Muscle of leg (tissue), 11 donors: ENCODE measurements around the gene BTBD9. TPM values are rescaled to one million over a fixed set of nuclear protein-coding genes. Genes with fewer than 3 reads are reported as not detected.

Experiments
- DNase-seq: peaks from one replicate; pipeline ENCODE4 v3.0.0; 2013
- H3K27ac ChIP-seq: one replicate; pipeline ENCODE4 v1.5.1; 2013; ENCODE audit warnings: mild to moderate bottlenecking, low read length, control low read depth
- H3K27me3 ChIP-seq: one replicate; pipeline ENCODE4 v1.6.1; 2013; ENCODE audit warnings: low read length; ENCODE audit not compliant: control insufficient read depth, insufficient read depth
- H3K36me3 ChIP-seq: one replicate; pipeline ENCODE4 v1.6.1; 2013; ENCODE audit warnings: low read length; ENCODE audit not compliant: control insufficient read depth, insufficient read depth
- H3K4me1 ChIP-seq: one replicate; pipeline ENCODE4 v1.6.1; 2013; ENCODE audit warnings: low read length; ENCODE audit not compliant: control insufficient read depth, insufficient read depth
- H3K4me3 ChIP-seq: one replicate; pipeline ENCODE4 v1.5.1; 2013; ENCODE audit warnings: low read length, control low read depth
- H3K9me3 ChIP-seq: replicated peaks from 2 replicates; pipeline ENCODE4 v1.6.1; 2013; ENCODE audit warnings: low read depth, low read length; ENCODE audit not compliant: control insufficient read depth
- WGBS: methylation state at CpG from one replicate; pipeline ENCODE4 v1.1.5; 2013; ENCODE audit warnings: missing lambda C conversion rate; ENCODE audit not compliant: insufficient coverage; 5-methylcytosine and 5-hydroxymethylcytosine counted together
- polyA plus RNA-seq, 8 donors: library from polyadenylated mRNA; unstranded; fragments of 120-200 nt; gene quantifications; one replicate each; pipeline versions ENCODE4 v1.2.1 to v1.2.3, GENCODE V29; 2013; ENCODE audit warnings: inconsistent platforms in 1 of 8, low replicate concordance in 1 of 8; ENCODE audit not compliant: insufficient read length in 8 of 8, insufficient read depth in 1 of 8
- total RNA-seq: library from RNA; stranded (reverse); fragments of 120-200 nt; gene quantifications from one replicate; pipeline ENCODE4 v1.2.4, GENCODE V29; 2013

The BTBD9 gene
- total and polyA plus RNA-seq, 9 donors, result 6.5 to 10.5 (median 8.2) TPM

DNA sequence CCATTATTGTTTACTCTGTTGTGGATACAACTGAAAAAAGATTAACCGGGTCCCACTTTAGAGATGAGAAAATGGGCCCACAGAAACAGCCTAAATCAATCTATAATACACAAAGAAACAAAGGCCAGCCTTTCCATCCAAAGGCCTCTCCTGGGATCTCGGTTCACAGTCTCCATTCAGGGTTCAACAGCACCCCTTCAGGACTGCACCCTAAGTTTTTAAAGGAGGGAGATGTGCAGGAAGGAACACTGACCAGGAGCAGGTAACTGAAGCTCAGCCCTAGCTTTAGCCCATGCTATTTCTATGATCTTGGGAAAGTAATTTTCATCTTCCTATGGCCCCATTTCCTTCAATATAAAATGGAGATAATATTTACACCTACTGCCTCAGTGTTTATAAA lies 147.7 kb downstream of the BTBD9 start:
- WGBS, result no CpG with 5 or more reads among the region's 2 CpGs
- no peaks in the 10 kb centered on the region for H3K9me3 ChIP-seq
- no peaks in the 10 kb centered on the region for H3K4me1 ChIP-seq
- no peak for DNase-seq
- H3K4me3 ChIP-seq, result no peak overlapping the region
- H3K36me3 ChIP-seq, result no peaks in the 10 kb centered on the region
- no peaks in the 10 kb centered on the region for H3K27me3 ChIP-seq
- H3K27ac ChIP-seq, result no peak overlapping the region

DNA sequence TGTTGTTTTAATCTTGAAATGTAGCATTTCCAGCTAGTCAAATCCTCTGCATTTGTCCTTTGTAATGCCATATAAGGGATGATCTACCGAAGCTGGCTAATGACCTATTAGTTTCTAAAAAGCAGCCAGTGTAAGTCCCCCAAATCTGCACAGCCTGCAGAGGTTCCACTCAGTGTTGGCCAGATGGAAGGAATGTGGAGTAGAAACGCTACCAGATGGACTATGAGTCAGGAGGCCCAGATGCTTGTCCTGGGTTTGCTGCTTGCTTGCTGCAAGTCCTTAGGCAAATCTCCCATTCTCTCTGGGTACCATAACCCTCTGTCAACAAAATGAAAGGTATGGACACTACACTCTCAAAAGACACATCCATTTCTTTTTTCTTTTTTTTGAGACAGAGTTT lies 149.8 kb downstream of the BTBD9 start:
- whole genome bisulfite sequencing, result 60% methylated on average over 1 of the region's 2 CpGs
- H3K4me1 ChIP-seq, result no peaks in the 10 kb centered on the region
- no peaks in the 10 kb centered on the region for H3K36me3 ChIP-seq
- no peak overlapping the region for H3K4me3 ChIP-seq
- H3K27ac ChIP-seq, result no peak overlapping the region
- peak; percentile 41 for DNase-seq
- no peaks in the 10 kb centered on the region for H3K9me3 ChIP-seq
- H3K27me3 ChIP-seq, result no peaks in the 10 kb centered on the region

DNA sequence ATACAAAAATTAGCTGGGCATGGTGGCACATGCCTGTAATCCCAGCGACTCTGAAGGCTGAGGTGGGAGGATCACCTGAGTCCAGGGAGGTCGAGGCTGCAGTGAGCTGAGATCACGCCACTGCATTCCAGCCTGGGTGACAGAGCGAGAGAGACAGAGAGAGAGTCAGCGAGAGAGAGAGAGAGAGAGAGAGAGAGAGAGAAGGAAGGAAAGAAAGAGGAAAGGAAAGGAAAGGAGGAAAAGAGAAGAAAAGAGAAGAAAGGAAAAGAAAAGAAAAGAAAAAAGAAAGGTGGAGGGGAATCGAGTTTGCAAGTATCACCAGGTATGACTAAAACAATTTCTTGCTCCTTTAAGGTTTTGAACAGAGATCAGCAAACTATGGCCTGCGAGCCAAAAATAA lies 152.3 kb downstream of the BTBD9 start:
- Histone ChIP-seq H3K9me3 (no peaks in the 10 kb centered on the region), H3K4me1 (peaks cover 5% of the 10 kb centered on the region), H3K4me3 (no peak overlapping the region), H3K36me3 (no peaks in the 10 kb centered on the region), H3K27me3 (no peaks in the 10 kb centered on the region), H3K27ac (no peak overlapping the region)
- WGBS, result 98% methylated on average over 5 of the region's 7 CpGs
- no peak for DNase-seq

DNA sequence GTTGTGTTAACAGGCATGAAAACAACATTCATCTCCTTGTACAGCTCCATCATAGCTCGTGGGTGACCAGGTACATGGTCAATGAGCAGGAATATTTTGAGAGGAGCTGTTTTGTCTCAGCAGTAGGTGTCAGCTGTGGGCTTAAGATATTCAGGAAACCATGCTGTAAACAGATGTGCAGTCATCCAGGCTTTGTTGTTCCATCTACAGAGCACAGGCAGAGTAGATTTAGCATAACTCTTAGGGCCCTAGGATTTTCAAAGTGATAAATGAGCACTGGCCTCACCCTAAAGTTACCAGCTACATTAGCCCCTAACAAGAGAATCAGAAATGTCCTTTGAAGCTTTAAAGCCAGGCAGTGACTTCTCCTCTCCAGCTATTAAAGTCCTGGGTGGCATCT lies 154.2 kb downstream of the BTBD9 start:
- no peak overlapping the region for H3K27ac ChIP-seq
- WGBS, result no CpG with 5 or more reads among the region's 1 CpG
- no peak overlapping the region for H3K4me3 ChIP-seq
- H3K36me3 ChIP-seq, result no peaks in the 10 kb centered on the region
- peaks cover 7% of the 10 kb centered on the region for H3K4me1 ChIP-seq
- DNase-seq, result no peak
- H3K9me3 ChIP-seq, result no peaks in the 10 kb centered on the region
- H3K27me3 ChIP-seq, result no peaks in the 10 kb centered on the region

GRCh38 chr6:38484656-38485055 lies 155.1 kb downstream of the BTBD9 start:
- peaks cover 7% of the 10 kb centered on the region for H3K4me1 ChIP-seq
- no peak overlapping the region for H3K27ac ChIP-seq
- H3K36me3 ChIP-seq, result no peaks in the 10 kb centered on the region
- 100% methylated on average over 2 of the region's 3 CpGs for WGBS
- H3K27me3 ChIP-seq, result no peaks in the 10 kb centered on the region
- H3K4me3 ChIP-seq, result no peak overlapping the region
- no peak for DNase-seq
- H3K9me3 ChIP-seq, result no peaks in the 10 kb centered on the region

DNA sequence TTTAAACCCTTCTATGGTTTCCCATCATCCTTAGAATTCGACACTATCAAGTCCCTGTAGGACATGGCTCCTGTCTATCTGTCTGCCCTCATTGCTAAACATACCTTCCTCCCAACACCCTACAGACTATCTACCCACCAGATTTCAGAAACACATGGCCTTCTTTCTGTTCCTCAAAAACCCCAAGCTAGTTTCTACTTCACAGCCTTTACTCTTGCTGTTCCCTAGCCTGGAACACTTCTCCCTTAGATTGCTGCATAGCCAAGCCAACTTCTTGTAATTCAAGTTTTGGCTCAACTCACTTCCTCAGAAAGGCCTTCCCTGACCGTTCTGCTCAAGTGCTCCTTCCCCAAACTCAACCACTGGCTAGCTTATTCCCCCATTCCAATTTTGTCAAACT lies 156.2 kb downstream of the BTBD9 start:
- peak; percentile 64 for DNase-seq
- Histone ChIP-seq H3K36me3 (no peaks in the 10 kb centered on the region), H3K27ac (no peak overlapping the region), H3K9me3 (no peaks in the 10 kb centered on the region), H3K27me3 (no peaks in the 10 kb centered on the region), H3K4me1 (peaks cover 7% of the 10 kb centered on the region), H3K4me3 (no peak overlapping the region)
- WGBS, result 55% methylated on average over 2 of the region's 2 CpGs

- H3K4me1 ChIP-seq, result peaks cover 7% of the 10 kb centered on the region
- no peak overlapping the region for H3K4me3 ChIP-seq
- no peaks in the 10 kb centered on the region for H3K9me3 ChIP-seq
- no peak for DNase-seq
- no peaks in the 10 kb centered on the region for H3K36me3 ChIP-seq
- WGBS, result no CpG with 5 or more reads among the region's 1 CpG
- no peak overlapping the region for H3K27ac ChIP-seq
- H3K27me3 ChIP-seq, result no peaks in the 10 kb centered on the region
Measured at GRCh38 chr6:38482466-38482865, 157.3 kb downstream of the BTBD9 start.

GRCh38 chr6:38481851-38482250 lies 157.9 kb downstream of the BTBD9 start:
- H3K36me3 ChIP-seq, result no peaks in the 10 kb centered on the region
- H3K27me3 ChIP-seq, result no peaks in the 10 kb centered on the region
- peaks cover 7% of the 10 kb centered on the region for H3K4me1 ChIP-seq
- DNase-seq, result no peak
- WGBS, result 56% methylated on average over 4 of the region's 4 CpGs
- no peak overlapping the region for H3K4me3 ChIP-seq
- no peaks in the 10 kb centered on the region for H3K9me3 ChIP-seq
- no peak overlapping the region for H3K27ac ChIP-seq

- Histone ChIP-seq H3K4me3 (no peak overlapping the region), H3K4me1 (peaks cover 7% of the 10 kb centered on the region), H3K27me3 (no peaks in the 10 kb centered on the region), H3K9me3 (no peaks in the 10 kb centered on the region), H3K27ac (no peak overlapping the region), H3K36me3 (no peaks in the 10 kb centered on the region)
- 100% methylated on average over 2 of the region's 5 CpGs for WGBS
- no peak for DNase-seq
Measured at GRCh38 chr6:38481211-38481836, 158.4 kb downstream of the BTBD9 start.

DNA sequence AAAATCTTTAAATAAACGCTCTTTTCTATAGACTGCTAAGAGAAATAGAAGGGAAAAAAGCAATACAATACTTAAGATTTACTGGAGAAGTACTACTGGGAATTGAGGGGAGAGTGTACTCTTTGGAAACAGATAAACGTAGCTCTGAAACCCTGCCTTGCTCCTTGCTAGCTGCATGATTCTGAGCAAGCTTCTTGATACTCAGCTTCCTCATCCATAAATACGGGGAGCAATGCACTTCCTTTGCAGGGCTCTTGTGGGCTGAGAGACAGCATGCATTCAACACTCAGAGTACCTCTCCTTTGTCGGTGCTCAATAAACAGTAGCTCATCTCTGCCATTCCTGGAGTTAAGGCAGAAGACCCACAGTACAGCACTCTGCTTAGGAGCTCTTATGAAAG lies 159.7 kb downstream of the BTBD9 start:
- peaks cover 7% of the 10 kb centered on the region for H3K4me1 ChIP-seq
- H3K9me3 ChIP-seq, result no peaks in the 10 kb centered on the region
- H3K27ac ChIP-seq, result no peak overlapping the region
- no peak for DNase-seq
- no peaks in the 10 kb centered on the region for H3K36me3 ChIP-seq
- WGBS, result 18% methylated on average over 2 of the region's 4 CpGs
- no peaks in the 10 kb centered on the region for H3K27me3 ChIP-seq
- H3K4me3 ChIP-seq, result no peak overlapping the region

DNA sequence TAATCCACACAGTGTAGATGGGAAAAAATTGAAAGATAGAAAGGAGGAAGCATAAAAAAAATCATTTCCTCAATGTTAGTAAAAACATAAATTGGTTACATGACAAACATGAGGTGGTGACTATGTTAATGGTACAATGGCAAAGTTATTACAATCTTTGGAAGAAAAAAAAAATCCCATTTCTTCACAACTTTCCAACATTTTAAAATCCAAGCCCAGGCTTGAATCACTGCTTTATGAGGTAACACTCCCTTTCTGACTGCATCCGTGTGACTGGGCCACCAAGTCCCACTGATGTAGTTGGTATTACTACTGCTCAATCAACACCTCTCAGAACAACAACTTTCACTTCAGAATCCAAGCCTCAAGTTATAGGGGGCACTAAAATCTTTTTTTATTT lies 160.4 kb downstream of the BTBD9 start:
- no CpG with 5 or more reads among the region's 1 CpG for WGBS

More for the DNA sequence above, 160.4 kb downstream of the BTBD9 start:
- Histone ChIP-seq H3K27ac (no peak overlapping the region), H3K4me1 (peaks cover 7% of the 10 kb centered on the region), H3K9me3 (no peaks in the 10 kb centered on the region), H3K36me3 (no peaks in the 10 kb centered on the region), H3K4me3 (no peak overlapping the region), H3K27me3 (no peaks in the 10 kb centered on the region)
- no peak for DNase-seq
